ENCODE results near the gene CSGALNACT2.
A peak's percentile ranks its signal among the peaks of the same experiment; 100 is the strongest.

Gene CSGALNACT2

DNA sequence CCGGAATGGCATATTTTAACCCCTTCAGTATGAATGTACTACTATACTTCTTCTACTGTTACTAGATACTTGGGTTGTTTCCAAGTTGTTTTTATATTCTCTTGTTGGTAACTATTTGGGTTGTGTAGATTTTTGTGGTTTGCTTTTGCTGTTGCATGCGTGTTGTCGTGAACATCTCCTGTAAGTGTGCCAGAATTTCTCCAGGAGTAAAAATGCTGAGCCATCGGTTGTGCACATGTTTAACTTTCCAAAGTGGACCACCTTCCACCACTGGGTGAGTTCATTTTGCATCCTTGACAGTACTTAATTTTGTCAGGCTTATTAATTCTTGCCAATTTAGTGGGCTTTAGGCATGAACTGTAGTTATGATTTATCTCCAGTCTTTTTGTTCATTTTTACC, 47.9 kb downstream of the CSGALNACT2 start:
- DNase-seq (ENCODE audit: low spot score): no peak

- no peak for DNase-seq (ENCODE audit: low spot score)
These were observed 49.0 kb downstream of the CSGALNACT2 start for GRCh38 chr10:43187213-43187612.

DNA sequence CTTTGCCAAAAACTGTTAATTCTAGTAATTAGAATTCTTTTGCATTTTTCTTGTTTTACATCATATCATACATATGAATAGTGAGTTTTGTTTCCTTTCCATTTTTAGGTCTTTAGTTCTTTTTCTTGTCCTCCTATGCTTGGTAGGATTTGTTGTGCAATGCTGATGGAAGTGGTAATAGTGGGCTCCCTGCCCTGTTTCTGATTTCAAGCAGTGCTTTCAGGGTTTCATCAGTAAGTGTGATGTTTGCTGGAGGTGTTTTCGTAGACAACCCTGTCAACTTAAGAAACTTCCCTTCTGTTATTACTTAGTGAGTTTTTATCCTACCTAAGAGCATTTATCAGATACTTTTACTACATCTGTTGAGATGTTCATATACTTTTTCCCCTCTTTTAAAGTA, 50.5 kb downstream of the CSGALNACT2 start:
- no peak for DNase-seq (ENCODE audit: low spot score)

DNA sequence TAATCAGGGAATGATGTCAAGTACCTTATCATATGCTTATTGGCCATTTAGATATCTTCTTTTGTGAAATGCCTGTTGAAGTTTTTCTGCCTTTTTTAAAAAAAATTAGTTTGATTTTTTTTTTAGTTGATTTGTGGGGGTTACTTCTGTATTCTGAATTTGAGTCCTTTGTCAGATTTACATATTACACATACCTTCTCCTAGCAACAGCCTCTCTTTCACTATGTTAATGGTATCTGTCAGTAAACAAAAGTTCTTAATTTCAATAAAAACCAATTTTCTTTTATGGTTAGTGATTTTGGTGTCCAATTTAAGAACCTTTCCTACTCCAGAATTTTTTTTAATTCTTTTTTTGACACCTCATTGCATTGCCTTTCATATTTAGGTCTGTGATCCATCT, 52.0 kb downstream of the CSGALNACT2 start:
- no peak for DNase-seq (ENCODE audit: low spot score)

DNA sequence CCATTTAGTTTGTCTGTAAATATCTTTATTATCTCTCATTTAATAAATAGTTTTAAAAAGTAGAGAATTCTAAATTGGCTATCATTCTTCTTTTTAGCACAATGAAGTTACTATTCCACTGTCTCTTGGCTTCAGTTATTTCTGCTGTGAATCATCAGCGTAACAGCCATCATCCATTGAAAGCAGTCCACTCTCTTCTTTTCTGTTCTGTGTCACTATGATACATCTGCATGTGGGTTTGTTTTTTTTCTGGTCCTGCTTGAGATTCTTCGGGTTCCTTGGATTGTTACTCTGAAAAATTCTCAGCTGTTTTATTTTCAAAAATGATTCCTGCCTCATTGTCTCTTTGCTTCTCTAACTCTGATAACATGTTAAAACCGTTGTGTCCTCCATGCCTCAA, 52.5 kb downstream of the CSGALNACT2 start:
- peak; percentile 49 for DNase-seq (ENCODE audit: low spot score)

DNA sequence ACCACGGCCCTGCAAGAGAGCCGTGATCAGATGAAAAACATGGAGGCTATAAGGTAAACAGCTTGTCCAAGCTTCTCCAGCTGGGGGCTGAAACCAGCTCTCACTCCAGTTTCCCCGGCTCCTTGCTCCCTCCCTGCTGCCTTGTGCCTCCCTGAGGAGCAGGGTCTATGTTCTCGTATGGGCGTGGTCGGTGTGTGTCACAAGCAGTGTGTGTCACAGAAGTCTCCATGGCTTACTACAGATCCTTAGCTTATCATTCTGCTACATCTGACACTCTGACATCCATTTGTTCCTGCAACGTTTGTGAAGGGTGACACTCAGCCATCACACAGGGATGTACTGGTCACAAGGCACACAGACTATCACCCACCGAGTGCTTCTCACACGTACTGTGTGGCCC, 54.6 kb downstream of the CSGALNACT2 start:
- no peak for DNase-seq (ENCODE audit: low spot score)

GRCh38 chr10:43193496-43194080, 55.3 kb downstream of the CSGALNACT2 start:
- no peak for DNase-seq (ENCODE audit: low spot score)

- no peak for DNase-seq (ENCODE audit: low spot score)
These were observed 56.0 kb downstream of the CSGALNACT2 start for GRCh38 chr10:43194266-43194665.

GRCh38 chr10:43194859-43195258, 56.6 kb downstream of the CSGALNACT2 start:
- DNase-seq (ENCODE audit: low spot score): no peak

- no peak for DNase-seq (ENCODE audit: low spot score)
These were observed 57.3 kb downstream of the CSGALNACT2 start for GRCh38 chr10:43195557-43195956.

GRCh38 chr10:43196131-43196980, 58.1 kb downstream of the CSGALNACT2 start:
- DNase-seq (ENCODE audit: low spot score): no peak

DNA sequence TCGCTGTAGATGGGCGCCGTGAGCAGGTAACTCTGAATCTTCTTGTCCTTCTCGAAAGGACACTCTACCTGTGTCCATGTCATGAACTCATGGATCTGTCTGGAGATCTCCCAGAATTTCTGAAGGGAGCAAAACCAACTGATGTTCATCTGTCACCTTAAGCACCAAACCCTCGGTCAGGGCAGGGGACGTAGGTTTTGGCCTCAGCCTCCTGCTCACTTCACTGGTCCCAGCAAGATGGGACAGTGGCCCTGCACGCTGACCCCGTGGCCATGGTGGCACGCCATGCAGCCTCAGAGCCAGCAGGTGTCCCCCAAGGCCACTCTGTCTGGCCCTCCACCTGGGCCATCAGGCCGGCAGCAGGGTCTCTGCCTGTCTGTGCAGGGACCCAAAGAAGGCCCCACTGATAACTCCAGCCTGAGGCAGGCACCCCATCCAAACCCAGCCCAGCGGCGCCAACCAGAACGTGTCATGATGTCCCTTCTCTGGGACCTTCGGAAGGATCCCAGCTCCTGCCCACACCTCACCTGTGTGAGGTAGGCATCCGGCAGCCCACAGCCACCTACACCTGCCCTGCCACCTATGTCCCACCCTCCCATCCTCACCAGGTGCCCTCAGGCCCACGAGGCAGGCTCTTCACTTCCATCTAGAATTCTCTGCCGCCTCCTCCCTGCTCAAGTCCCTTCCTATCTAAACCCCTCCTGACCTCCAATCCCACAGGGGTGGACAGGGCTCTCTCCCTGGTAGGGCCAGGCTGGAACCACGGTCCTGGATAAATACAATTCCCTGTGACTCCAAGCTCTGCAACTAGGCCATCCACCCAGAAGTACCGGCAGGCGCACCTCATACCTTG, 59.0 kb downstream of the CSGALNACT2 start:
- DNase-seq (ENCODE audit: low spot score): no peak

DNA sequence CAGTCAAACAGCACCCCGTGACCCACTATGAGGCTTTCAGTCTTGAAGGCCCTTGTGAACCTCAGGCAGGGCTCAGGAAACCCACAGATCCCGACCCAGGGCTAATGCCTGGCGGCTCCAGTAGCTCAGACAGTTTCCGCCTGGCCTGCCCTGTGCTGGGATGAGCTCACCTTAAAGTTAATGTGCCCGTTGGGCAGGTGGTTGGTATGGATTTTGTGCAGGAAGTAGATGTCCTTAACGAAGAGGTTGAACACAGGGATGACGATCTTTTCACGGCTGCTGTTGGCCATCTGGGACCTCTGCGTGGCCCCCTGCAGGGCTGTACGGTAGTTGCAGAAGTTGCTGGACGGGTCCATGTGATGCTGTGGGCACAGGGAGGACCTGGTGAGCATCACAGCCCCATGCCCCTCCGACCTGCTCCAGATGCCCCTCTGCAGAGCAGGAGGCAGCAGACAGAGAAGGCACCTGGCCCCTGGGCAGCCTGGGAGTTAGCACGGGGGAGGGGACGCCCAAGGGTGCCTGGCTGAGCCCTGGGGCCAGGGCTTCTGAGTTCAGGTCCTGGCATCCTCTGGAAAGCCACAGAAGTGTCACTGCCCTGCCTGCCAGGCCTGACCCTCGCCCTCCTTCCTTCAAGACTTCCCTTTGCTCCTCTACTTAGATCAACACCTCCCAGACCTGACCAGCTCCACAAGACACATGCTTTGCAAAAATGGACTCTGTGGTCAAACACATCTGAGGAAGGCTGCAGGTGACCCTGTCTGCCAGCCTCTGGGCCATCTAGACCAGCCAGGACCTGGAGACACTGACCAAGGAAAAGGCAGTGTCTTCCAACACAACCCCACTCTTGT, 59.8 kb downstream of the CSGALNACT2 start:
- peak; percentile 4 for DNase-seq (ENCODE audit: low spot score)

- no peak for DNase-seq (ENCODE audit: low spot score)
These were observed 60.4 kb downstream of the CSGALNACT2 start for GRCh38 chr10:43198682-43199005.

DNA sequence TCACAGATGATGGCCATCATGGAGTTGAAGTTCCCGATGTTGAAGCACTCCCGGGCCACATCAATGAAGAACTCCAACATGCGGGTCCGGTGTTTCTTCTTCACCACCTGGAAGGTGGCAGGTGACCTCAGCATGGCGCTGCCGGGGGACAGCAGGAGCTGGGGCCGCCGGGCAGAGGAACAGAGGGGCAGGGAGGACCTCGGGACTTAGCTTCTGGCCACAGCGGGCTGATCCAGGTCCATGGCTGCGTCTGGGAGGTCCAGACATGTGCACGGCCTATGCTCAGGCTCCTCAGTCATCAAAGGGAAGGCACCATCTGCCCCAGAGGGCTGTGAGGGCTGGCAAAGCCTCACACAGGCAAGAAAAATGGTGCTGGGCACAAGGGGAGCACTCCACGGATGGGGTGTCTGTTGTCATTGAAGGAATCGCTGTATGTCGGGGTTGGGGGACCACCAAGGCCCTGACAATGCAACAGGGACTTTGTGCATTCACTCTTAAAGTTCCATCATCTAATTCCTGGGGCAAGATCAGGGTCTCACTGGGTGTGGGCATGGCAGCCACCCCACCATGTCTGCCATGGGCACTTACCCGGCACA, 60.9 kb downstream of the CSGALNACT2 start:
- DNase-seq (ENCODE audit: low spot score): no peak

DNA sequence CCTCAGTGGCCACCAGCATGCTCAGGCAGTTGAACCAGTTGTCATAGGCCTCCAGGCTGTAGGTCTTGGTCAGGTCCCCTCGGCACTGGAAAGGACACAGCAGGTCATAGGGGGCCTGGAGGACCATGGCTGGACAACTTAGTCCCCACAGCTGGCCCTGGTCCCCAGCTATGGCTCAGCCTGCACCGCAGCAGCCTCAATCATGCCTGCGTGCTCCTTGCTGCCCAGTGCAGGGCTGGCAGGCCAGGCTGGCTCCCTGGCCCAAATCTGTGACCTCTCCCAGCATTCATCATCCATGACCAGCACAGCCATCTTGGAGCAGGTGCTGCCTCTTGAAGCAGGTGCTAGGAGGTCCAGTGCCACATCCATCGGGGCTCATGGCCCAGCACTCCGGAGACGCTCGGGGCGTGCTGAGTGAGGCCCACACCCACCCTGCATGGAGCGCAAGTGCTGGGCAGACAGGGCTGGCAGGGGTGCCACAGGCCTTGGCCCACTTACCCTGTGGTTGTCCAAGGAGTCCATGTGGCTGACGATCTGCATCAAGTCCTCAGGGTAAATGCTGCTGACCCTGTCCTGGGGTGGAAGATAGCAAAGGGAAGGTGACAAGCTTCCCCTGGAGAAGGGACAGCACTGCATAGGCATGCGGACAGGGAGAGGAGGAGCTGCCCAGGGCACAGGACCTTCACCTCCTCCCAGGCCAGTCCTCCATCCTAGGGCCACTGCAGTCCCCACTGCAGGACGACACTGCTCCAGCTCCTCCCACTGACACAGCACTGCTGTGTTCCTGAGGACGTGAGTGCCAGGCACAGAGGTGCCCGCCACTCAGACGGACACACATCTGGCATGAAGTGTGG, 61.7 kb downstream of the CSGALNACT2 start:
- DNase-seq (ENCODE audit: low spot score): no peak

DNA sequence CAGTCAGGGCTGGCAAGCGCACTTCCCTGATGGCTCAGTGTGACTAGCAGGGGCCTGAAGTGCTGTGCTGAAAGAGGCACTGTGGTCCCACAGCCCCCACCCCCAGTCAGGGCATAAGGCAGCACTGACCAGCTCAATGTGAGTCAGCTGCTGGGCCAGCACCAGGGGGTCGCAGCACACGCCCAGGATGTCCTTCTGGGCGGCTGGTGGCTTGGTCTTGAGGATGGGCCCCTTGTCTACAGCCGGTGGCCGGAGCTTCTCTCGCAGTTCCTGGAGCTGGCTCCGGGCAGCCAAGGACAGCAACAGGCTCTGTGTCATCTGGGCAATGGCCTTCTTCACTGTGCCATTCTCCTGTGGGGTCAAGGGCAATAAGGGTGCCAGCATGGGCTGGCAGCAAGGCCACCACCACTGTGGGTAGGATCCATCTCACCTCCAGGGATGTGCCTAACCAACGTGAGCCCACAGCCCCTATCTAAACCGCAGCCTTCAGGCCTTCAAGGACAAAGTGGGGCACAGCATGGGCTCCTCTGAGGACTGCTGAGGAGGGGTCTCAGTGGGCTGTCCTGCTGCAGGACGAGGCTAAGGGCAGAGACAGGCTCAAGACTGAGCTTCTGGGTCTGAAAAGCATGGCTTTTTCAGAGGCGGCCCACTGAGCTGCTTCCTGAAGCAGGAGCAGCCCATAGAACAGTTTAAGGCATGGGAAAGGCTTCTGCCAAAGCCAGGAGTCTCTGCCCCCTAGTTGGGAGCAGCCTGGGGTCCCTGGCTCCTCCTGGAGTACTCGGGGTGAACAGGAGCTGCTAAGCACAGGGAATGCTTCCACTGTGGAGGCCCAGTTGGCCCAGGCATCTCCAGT, 62.5 kb downstream of the CSGALNACT2 start:
- DNase-seq (ENCODE audit: low spot score): no peak

- DNase-seq (ENCODE audit: low spot score): no peak
These were observed 63.4 kb downstream of the CSGALNACT2 start for GRCh38 chr10:43201545-43202131.

GRCh38 chr10:43202224-43202656, 64.0 kb downstream of the CSGALNACT2 start:
- DNase-seq (ENCODE audit: low spot score): no peak
